ENCODE measurements around the gene CTAGE9. TPM values are rescaled to one million over a fixed set of nuclear protein-coding genes. Genes with fewer than 3 reads are reported as not detected.
A peak's percentile ranks its signal among the peaks of the same experiment; 100 is the strongest.
"Not testable (repeated sequence)": the region's sequence is repeated elsewhere in the genome, so short reads cannot be mapped to it uniquely, and the experiment has no call there.

The CTAGE9 gene
- total RNA-seq, 2 donors from 2014 or later: not detected

GRCh38 chr6:131703905-131704304, 6.9 kb downstream of the CTAGE9 start:
- not testable (repeated sequence) for H3K27ac Mint-ChIP-seq; DNase-seq (ENCODE audit: low spot score); H3K27me3 Mint-ChIP-seq; ATAC-seq; H3K36me3 Mint-ChIP-seq; H3K4me3 Mint-ChIP-seq; H3K4me1 Mint-ChIP-seq (ENCODE audit: low read depth in 2 of 2); H3K9me3 Mint-ChIP-seq

- not testable (repeated sequence) for H3K27ac Mint-ChIP-seq; H3K36me3 Mint-ChIP-seq; H3K4me1 Mint-ChIP-seq (ENCODE audit: low read depth in 2 of 2); H3K27me3 Mint-ChIP-seq; DNase-seq (ENCODE audit: low spot score); H3K4me3 Mint-ChIP-seq; H3K9me3 Mint-ChIP-seq
- ATAC-seq: peak in 1 of 2 donors; percentile 12
These were observed 10.0 kb downstream of the CTAGE9 start for GRCh38 chr6:131700851-131701250.

DNA sequence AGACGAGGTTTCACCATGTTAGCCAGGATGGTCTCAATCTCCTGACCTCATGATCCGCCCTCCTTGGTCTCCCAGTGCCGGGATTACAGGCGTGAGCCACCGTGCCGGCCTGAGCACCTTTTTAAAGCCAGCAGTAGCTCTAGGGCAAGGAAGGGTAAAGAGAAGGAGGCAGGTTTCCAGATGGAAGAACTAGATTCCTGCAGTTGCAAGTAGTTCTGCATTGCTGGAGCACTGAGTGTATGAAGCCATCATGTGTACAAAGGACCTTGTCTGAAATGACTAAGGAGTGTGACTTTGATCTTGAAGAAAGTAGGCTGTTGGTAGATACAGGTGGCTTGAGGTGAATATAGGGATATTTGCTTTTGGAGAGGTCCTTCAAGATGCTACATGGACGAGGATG, 13.9 kb downstream of the CTAGE9 start:
- ATAC-seq: no peak
- H3K27ac Mint-ChIP-seq: no peak overlapping the region
- no peak overlapping the region for H3K4me3 Mint-ChIP-seq
- H3K4me1 Mint-ChIP-seq (ENCODE audit: low read depth in 2 of 2): no peaks in the 10 kb centered on the region
- H3K36me3 Mint-ChIP-seq: no peaks in the 10 kb centered on the region
- no peaks in the 10 kb centered on the region for H3K9me3 Mint-ChIP-seq
- no peak for DNase-seq (ENCODE audit: low spot score)
- peaks cover 0 to 9% of the 10 kb centered on the region in 2 donors for H3K27me3 Mint-ChIP-seq

DNA sequence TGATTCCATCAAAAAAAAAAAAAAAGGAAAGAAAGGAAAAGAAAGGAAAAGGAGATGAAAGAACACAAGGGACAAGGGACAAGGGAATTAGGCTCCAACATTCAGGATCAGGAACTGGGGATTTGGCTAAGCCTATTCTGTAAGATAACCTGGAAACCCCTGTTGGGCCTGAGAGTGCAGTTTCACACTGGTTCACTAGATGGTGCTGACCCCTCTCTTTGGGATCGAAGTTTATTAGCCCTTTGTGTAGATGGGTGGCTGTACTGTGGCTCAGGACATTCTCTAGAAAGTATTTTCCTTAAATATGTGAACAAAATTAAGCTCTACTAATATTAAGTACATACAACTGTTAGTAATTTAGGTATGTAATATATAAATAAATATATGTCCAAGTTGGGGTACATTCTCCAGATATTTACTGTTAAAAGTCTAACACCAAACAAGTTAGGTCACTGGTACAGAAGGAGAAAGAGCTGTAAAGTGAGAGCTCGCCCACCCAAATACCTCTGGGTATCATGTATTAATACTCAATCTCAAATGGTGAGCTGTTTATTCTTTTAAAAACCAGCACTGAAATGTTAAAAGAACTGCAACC, 15.9 kb downstream of the CTAGE9 start:
- Mint-ChIP-seq H3K4me1 (ENCODE audit: low read depth in 2 of 2) (peaks cover 0 to under 1% of the 10 kb centered on the region in 2 donors), H3K36me3 (no peaks in the 10 kb centered on the region), H3K27ac (no peak overlapping the region), H3K9me3 (no peaks in the 10 kb centered on the region), H3K27me3 (peaks cover 0 to 9% of the 10 kb centered on the region in 2 donors), H3K4me3 (no peak overlapping the region)
- DNase-seq (ENCODE audit: low spot score) (no peak), ATAC-seq (peak; percentile 76 to 77)

- ATAC-seq: no peak
- Mint-ChIP-seq H3K4me1 (ENCODE audit: low read depth in 2 of 2) (peaks cover 2 to 13% of the 10 kb centered on the region in 2 donors), H3K27ac (no peak overlapping the region), H3K27me3 (peaks cover 0 to 11% of the 10 kb centered on the region in 2 donors), H3K9me3 (no peaks in the 10 kb centered on the region), H3K4me3 (no peak overlapping the region), H3K36me3 (peaks cover 3% of the 10 kb centered on the region)
- no peak for DNase-seq (ENCODE audit: low spot score)
These were observed 17.4 kb downstream of the CTAGE9 start for GRCh38 chr6:131693384-131693783.

DNA sequence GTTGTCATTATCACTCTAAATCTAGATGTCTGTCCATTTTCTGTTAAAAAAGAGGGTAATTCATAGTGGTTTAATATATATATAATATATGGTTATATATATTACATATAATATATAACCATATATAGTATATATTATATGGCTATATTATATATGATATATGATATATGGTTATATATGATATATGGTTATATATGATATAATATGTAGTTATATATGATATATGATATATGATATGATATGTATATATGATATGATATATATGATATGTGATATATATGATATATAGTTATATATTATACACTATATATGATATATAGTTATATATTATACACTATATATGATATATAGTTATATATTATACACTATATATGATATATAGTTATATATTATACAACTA, 18.2 kb downstream of the CTAGE9 start:
- Mint-ChIP-seq H3K36me3 (peaks cover 6% of the 10 kb centered on the region), H3K4me3 (no peak overlapping the region), H3K9me3 (no peaks in the 10 kb centered on the region), H3K27me3 (peaks cover 0 to 9% of the 10 kb centered on the region in 2 donors), H3K4me1 (ENCODE audit: low read depth in 2 of 2) (peaks cover 7 to 21% of the 10 kb centered on the region in 2 donors), H3K27ac (no peak overlapping the region)
- no peak for DNase-seq (ENCODE audit: low spot score)
- no peak for ATAC-seq

DNA sequence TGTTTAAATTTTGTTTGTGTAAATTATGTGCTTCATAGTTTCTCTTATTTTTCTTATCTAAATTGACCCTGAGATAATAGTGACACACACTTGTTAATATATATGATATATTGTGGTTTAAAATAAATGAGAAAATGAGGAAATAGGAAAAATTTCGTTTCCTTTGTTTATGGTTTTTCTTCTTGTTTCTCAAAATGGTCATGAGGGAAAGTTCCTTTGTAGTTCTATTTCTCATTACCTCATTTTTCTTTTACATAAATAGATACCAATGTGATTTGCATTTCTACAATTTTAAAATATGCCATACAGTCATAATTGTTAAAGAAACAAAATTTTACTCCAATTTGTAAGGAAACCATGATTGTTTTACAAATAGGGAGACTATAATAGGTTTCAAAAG, 18.8 kb downstream of the CTAGE9 start:
- Mint-ChIP-seq H3K4me3 (no peak overlapping the region), H3K4me1 (ENCODE audit: low read depth in 2 of 2) (peaks cover 10 to 26% of the 10 kb centered on the region in 2 donors), H3K36me3 (peaks cover 6% of the 10 kb centered on the region), H3K9me3 (no peaks in the 10 kb centered on the region), H3K27ac (no peak overlapping the region), H3K27me3 (peaks cover 0 to 9% of the 10 kb centered on the region in 2 donors)
- ATAC-seq: no peak
- DNase-seq (ENCODE audit: low spot score): no peak

- Mint-ChIP-seq H3K36me3 (peaks cover 6% of the 10 kb centered on the region), H3K4me1 (ENCODE audit: low read depth in 2 of 2) (peaks cover 17 to 40% of the 10 kb centered on the region in 2 donors), H3K4me3 (peak overlapping the region; percentile 77), H3K27me3 (peaks cover 0 to 3% of the 10 kb centered on the region in 2 donors), H3K27ac (peak overlapping the region; percentile 41 to 70), H3K9me3 (no peaks in the 10 kb centered on the region)
- DNase-seq (ENCODE audit: low spot score): no peak
- ATAC-seq: peak; percentile 60 to 69
These were observed 22.5 kb downstream of the CTAGE9 start for GRCh38 chr6:131688286-131688685.

GRCh38 chr6:131687022-131687421, 23.8 kb downstream of the CTAGE9 start:
- H3K4me1 Mint-ChIP-seq (ENCODE audit: low read depth in 2 of 2): peaks cover 17 to 45% of the 10 kb centered on the region in 2 donors
- peak overlapping the region in 1 of 2 donors; percentile 70 for H3K27ac Mint-ChIP-seq
- H3K27me3 Mint-ChIP-seq: peaks cover 0 to 3% of the 10 kb centered on the region in 2 donors
- ATAC-seq (peak in 1 of 2 donors; percentile 54), DNase-seq (ENCODE audit: low spot score) (no peak)
- H3K9me3 Mint-ChIP-seq: no peaks in the 10 kb centered on the region
- peaks cover 6% of the 10 kb centered on the region for H3K36me3 Mint-ChIP-seq
- H3K4me3 Mint-ChIP-seq: peak overlapping the region; percentile 65

- Mint-ChIP-seq H3K4me1 (ENCODE audit: low read depth in 2 of 2) (peaks cover 17 to 45% of the 10 kb centered on the region in 2 donors), H3K27ac (peak overlapping the region; percentile 29 to 71), H3K36me3 (peaks cover 6% of the 10 kb centered on the region), H3K27me3 (peaks cover 0 to 3% of the 10 kb centered on the region in 2 donors), H3K9me3 (no peaks in the 10 kb centered on the region), H3K4me3 (peak overlapping the region; percentile 24)
- ATAC-seq (peak; percentile 72 to 74), DNase-seq (ENCODE audit: low spot score) (no peak)
These were observed 25.5 kb downstream of the CTAGE9 start for GRCh38 chr6:131685266-131685780.

DNA sequence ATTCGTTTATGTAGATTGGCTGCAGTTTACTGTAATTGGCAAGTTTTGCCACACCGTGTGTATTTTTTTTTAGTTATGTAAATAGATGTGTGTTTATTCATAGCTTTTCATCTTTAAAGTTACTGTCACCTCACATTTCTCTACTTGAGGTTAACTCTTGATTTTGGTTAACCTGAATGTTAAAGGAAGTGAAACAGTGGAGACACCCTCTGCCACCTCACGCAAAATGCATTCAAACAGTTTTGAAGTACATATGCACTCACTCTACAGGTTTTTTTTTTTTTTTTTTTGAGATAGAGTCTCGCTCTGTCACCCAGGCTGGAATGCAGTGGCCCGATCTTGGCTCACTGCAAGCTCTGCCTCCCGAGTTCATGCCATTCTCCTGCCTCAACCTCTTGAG, 27.3 kb downstream of the CTAGE9 start:
- H3K27me3 Mint-ChIP-seq: no peaks in the 10 kb centered on the region
- H3K36me3 Mint-ChIP-seq: peaks cover 4% of the 10 kb centered on the region
- DNase-seq (ENCODE audit: low spot score): no peak
- ATAC-seq: peak; percentile 79 to 80
- H3K4me3 Mint-ChIP-seq: peak overlapping the region; percentile 16
- H3K27ac Mint-ChIP-seq: peak overlapping the region; percentile 59 to 72
- no peaks in the 10 kb centered on the region for H3K9me3 Mint-ChIP-seq
- H3K4me1 Mint-ChIP-seq (ENCODE audit: low read depth in 2 of 2): peaks cover 16 to 34% of the 10 kb centered on the region in 2 donors

- Mint-ChIP-seq H3K27ac (peak overlapping the region in 1 of 2 donors; percentile 72), H3K4me1 (ENCODE audit: low read depth in 2 of 2) (peaks cover 9 to 23% of the 10 kb centered on the region in 2 donors), H3K9me3 (no peaks in the 10 kb centered on the region), H3K27me3 (no peaks in the 10 kb centered on the region), H3K36me3 (no peaks in the 10 kb centered on the region), H3K4me3 (no peak overlapping the region)
- DNase-seq (ENCODE audit: low spot score) (no peak), ATAC-seq (no peak)
These were observed 28.4 kb downstream of the CTAGE9 start for GRCh38 chr6:131682442-131682841.

DNA sequence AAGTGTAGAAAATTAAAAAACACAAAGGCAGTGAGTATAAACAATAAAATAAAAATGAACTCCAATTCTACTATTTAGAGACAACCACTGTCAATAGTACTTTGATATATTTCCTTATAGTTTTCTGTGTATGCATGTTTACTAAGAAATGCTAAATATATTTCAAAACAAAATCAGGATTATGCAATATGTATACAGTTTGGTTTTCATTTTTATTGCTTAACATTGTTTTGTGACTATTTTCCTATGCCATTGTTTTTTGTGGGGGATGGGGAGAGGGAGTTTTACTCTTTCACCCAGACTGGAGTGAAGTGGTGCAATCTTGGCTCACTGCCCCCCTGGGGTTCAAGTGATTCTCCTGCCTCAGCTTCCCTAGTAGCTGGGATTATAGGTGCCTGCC, 29.2 kb downstream of the CTAGE9 start:
- H3K27ac Mint-ChIP-seq: no peak overlapping the region
- no peaks in the 10 kb centered on the region for H3K36me3 Mint-ChIP-seq
- no peak overlapping the region for H3K4me3 Mint-ChIP-seq
- peaks cover 7 to 15% of the 10 kb centered on the region in 2 donors for H3K4me1 Mint-ChIP-seq (ENCODE audit: low read depth in 2 of 2)
- H3K27me3 Mint-ChIP-seq: no peaks in the 10 kb centered on the region
- H3K9me3 Mint-ChIP-seq: no peaks in the 10 kb centered on the region
- ATAC-seq (no peak), DNase-seq (ENCODE audit: low spot score) (no peak)

DNA sequence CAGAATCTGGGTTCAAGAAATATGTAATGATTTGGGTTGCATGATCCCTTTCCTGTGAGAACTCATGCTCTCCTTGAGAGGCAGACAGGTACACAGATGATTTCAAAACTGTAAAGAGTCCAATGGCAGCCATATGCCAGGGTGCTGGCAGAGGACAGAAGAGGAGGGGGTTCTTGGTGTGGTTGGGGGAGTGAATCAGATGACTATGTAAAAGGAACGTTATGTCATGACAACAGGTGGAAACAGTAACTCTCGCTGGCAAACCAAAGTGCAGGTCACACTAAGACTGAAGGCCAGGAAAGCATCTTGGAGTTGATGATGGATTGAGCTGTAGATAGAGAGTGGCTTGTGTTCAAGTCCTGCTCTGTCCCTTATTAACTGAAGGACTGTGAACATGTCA, 29.9 kb downstream of the CTAGE9 start:
- Mint-ChIP-seq H3K27ac (no peak overlapping the region), H3K9me3 (no peaks in the 10 kb centered on the region), H3K4me3 (no peak overlapping the region), H3K36me3 (no peaks in the 10 kb centered on the region), H3K27me3 (no peaks in the 10 kb centered on the region), H3K4me1 (ENCODE audit: low read depth in 2 of 2) (peaks cover 7 to 13% of the 10 kb centered on the region in 2 donors)
- ATAC-seq (no peak), DNase-seq (ENCODE audit: low spot score) (no peak)
